GM20431 (cell line): ENCODE measurements around the gene RASGRF1.

Source experiments
- in situ Hi-C: fragments of 300-500 bp; cut with MseI, MboI; formaldehyde crosslinking; loops from one replicate; pipeline ENCODE4 v1.15.0; 2020; ENCODE audit warnings: low sequenced_read_pairs; ENCODE audit not compliant: unreplicated experiment

Gene RASGRF1

DNA sequence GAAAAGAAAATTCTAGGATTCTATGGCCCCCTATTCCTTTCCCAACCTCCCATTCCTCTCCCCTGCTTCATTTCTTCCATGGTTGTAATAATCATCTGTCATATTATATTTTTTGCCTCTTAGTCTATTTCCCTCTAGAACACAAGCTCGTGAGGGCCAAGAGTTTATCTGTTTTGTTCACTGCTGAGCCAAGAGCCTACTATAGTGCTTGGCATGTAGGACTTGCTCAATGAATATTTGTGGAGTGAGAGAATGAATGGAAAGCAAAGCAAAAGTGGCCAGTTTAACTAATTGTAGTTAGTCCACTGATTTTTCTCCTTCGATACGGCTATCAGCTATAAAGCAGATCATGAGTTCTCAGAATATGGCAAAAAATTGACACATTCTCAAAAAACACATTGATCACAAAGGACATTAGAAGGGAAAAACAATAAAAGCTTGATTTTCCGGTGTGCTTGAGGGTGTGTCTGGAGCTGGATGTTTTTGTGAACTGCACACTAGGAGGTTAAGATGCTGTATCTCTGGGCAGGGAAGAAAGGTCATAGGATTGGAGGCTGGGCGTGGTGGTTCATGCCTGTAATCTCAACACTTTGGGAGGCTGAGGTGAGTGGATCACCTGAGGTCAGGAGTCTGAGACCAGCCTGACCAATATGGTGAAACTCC, 120.8 kb downstream of the RASGRF1 start:
- in situ Hi-C loops: no loop called here

DNA sequence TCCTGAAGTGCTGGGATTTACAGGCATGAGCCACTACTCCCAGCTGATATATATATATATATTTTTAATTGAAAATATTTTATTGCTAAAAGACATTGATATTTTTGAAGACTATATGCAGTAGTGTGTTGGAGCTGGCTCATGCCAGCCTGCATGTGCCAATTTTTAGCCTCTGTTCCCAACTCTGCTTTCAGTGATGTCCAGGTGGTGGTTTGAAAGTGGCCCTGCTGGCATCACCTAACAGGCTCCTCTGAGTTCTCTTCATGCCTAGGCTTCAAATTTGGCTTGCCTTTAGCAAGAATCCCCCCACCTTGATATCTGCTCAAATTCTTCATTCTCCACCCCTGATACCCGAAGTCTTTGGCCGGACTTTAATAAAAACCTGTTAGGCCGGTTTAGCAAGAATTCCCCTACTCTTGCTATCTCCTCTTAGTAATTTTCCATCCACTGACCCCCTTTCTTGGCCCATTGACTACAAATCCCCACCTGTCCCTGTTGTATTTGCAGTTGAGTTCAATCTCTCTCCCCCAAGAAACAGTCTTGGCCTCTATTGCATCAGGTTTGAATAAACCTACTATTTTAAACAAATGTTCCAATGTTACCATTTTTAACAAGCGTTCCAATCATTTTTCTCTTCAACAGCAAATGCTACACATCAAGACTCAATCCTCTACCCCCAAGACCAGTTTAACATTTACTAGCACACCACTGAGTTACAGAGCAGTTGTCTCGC, 121.9 kb downstream of the RASGRF1 start:
- in situ Hi-C loops: no loop called here

DNA sequence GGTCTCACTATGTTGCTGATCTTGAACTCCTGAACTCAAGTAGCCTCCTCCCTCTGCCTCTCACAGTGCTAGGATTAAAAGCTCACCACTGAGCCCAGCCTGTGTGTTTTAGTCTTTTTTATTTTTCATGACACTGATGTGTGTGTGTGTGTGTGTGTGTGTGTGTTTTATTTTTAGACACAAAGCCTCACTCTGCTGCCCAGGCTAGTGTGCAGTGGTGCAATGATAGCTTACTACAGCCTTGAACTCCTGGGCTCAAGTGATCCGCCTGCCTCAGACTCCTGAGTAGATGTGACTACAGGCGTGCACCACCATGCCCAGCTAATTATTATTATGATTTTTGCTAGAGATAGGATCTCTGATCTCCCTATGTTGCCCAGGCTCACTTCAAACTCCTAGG, 122.5 kb downstream of the RASGRF1 start:
- in situ Hi-C loops: no loop called here

DNA sequence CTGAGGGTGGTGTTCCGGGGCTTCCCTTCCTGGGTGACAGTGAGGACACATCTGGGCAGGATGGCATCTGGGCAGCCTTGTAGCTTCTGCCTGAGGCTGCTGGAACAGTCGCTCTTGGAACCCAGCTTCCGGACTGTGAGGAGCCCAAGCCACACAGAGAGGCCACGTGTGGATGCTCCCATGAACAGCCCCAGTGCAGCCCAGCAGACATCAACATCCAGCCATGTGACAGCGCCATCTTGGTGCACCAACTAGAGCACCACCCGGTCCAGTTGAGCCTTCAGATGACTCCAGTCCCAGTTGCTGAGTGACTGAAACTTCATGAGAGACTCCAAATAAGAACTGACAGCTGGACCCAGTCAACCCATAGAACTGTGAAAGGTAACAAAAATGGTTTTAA, 130.3 kb downstream of the RASGRF1 start:
- in situ Hi-C loops: no loop called here

DNA sequence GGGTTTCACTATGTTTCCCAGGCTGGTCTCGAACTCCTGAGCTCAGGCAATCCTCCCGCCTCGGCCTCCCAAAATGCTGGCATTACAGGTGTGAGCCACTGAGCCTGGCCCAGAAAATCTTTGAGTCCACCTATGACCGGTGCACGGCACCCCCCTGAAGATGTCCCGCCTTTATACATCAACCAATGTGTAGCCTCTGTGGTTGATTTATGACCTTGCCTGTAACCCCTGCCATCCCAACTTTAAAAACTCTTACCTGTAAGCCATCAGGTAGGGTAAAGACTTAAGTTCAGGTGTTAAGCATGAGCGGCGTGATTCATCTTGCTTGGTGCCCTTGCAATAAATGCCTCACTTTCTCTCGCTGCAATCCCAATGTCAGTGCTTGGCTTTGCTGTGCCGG, 131.2 kb downstream of the RASGRF1 start:
- in situ Hi-C loops: no loop called here

DNA sequence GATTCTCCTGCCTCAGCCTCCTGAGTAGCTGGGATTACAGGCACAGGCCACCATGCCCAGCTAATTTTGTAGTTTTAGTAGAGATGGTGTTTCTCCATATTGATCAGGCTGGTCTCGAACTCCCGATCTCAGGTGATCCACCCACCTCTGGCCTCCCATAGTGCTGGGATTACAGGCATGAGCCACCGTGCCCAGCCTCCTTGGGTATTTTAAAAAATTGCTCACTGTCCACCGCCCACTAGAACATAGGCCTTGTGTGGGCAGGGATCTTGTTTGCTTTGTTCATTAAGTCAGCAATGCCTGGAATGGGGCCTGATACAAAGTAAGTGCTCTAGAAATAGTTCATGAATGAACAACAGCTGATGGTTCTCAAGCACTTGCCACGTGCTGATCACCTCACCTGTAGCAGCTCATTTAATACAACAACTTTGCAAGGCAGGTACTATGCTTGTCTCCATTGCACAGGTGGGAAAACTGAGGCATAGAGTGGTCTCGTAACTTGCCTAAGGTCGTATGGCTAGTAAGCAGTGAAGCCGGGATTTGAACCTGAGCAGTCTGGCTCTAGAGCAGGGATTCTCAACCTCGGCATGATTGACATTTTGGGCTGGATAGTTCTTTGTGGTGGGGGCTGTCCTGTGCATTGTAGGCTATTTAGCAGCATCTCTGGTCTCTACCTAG, 133.0 kb downstream of the RASGRF1 start:
- in situ Hi-C loops: no loop called here

- in situ Hi-C loops: no loop called here
Measured at GRCh38 chr15:78956937-78957336, 133.6 kb downstream of the RASGRF1 start.

GRCh38 chr15:78955355-78955754, 135.2 kb downstream of the RASGRF1 start:
- in situ Hi-C loops: no loop called here

DNA sequence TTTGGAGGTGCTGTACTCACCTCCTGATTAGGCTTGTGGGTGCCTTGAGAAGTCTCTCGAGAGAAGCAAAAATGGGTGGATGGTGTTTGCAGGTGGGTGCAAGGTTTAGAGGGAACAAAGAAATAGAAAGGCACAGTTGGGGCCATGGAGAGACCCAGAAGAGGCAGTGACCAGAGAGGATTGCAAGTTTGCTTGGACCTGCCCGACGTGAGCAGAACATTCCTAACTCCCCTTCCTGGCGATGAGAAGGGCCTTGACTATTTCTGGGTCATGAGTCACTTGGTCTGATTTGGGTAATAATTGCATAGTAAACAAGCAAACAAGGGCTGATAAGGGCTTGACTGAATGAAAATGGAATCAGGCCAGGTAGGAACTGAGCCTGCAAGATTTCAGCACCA, 138.7 kb downstream of the RASGRF1 start:
- in situ Hi-C loops: no loop called here

DNA sequence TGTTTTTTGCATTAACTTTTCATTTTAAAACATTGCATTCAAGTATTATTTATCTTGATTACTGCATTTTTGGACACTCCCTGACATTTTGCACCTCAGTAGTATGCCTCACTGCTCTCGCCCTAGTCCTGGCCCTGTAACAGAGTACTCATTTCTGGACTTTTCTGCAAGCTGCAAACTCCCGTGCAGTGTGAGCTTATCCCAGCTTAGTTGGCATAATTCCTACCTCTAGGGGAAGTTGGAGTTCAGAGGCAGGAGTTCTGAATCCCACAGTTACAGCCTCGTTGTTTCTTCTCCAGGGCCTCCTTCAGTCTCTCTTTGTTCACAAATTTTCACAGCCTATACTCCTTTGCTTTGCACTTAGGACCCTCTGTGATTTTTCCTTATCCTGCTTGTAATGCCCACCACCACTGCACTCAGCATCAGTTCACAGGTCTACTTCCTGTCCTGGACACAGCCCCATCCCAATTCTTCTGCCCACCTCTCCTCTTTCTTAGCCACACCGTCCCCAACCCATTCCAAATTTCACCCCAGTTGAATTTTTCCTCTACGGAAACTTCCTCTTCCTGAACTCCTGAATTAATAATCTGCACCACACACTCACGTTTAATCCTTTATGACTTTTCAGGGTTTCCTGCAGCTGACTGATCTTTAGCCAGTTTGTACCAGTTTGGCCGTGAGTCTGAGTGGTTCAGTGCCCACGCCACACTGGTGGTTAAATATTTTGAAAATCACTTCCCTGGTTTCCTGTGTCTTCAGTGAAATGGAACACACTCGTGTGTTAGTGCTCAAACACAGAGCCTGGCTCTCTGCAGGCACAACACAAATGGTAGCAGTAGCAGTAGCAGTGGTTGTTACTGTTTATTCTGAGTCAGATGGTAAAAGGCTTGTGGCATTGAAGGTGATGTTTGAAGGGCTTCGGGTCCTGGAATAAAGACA, 139.4 kb downstream of the RASGRF1 start:
- in situ Hi-C loops: no loop called here

DNA sequence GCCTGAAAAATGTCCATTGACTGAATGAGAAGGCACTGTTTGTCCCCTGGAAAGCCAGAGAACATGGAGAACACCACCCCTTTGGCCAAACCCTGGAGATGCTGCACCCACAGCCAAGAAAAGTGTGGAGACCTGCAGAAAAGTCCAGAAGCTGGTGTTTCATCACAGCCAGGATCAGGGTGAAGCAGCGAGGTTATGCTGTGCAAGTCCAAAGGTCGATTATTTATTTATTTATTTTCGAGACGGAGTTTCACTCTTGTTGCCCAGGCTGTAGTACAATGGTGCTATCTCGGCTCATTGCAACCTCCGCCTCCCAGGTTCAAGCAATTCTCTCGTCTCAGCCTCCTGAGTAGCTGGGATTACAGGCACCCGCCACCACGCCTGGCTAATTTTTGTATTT, 140.2 kb downstream of the RASGRF1 start:
- in situ Hi-C loops: no loop called here

DNA sequence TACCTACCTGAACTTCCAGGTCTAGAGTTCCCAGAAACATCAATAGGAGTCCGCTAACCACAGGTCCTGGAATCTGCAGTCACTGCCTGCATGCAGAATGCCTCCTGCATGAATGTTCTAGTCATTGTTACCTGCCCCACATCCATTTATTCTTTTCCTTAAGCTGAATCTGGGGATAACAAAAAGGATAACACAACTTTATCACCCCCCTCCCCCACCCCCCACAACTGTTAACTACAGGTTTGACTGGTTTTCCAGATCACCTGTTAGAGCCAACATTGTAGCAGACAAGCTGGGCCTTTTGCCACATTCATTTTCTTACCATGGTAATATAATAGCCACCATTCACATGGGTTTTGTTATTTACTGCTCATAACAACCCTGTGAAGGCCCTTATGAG, 141.1 kb downstream of the RASGRF1 start:
- in situ Hi-C loops: no loop called here

GRCh38 chr15:78947506-78947905, 143.1 kb downstream of the RASGRF1 start:
- in situ Hi-C loops: no loop called here

- in situ Hi-C loops: no loop called here
Measured at GRCh38 chr15:78946493-78946892, 144.1 kb downstream of the RASGRF1 start.

DNA sequence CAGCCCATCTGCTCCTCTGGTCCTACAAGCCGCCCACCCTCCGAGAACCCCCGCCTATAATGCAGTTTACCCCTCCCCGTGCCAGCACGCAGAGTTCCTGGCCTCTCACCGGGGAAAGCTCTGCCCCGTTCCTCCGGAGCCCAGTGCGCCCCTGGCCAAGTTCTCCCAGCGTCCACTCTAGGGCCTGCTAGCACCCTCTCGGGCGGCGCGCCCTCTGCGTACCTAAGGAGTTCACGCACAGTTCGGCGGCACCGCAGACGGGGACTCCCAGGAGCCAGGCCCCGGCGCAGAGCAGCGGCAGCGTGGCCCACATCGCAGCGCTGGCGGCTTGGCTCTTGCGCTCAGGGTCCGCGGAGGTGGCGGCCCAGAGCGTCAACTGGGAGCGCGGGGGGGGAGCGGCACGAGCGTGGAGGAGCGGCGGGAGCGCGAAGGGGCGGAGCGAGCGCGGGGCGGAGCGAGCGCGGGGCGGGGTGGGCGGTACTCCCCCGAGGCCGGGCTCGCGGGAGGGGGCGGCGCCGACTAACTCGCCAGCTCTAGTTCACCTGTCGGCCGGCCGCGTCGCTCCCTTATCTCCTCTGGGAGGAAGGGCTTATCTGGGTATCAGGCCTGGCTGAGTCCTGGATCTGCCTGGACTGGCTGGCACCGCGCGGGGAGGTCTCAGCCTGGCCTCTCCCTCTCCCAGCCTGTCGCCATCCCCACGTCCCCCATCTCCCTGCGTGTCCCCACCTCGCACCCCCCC, 145.7 kb downstream of the RASGRF1 start, which contains the start of gene CTSH:
Gene CTSH, minus strand, starts transcription at position 378 of the 739 bp plus-strand sequence. Its CDS starts 65 bp downstream, at position 313.
- in situ Hi-C loops: no loop called here

- in situ Hi-C loops: no loop called here
Measured at GRCh38 chr15:78944202-78944625, 146.4 kb downstream of the RASGRF1 start.

- in situ Hi-C loops: no loop called here
Measured at GRCh38 chr15:78943692-78944091, 146.9 kb downstream of the RASGRF1 start.

DNA sequence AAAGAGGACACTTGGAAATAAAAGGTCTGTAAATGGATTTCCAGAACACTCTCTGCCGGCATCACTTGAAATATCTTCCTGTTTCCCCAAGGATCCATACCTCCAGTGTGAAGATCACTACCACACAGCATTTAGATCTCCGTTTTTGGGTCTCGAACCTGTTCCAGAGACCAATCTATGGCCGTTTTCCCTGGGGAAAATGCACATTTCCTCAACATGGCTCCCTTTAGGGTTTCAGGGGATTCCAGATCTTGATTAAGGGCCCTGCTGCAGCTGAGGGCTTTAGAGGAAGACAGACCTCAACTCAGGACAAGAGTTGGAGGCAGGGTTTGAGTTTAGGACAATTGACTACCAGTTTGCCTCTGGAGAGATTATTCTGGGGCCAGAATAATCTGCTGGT, 147.8 kb downstream of the RASGRF1 start:
- in situ Hi-C loops: no loop called here

DNA sequence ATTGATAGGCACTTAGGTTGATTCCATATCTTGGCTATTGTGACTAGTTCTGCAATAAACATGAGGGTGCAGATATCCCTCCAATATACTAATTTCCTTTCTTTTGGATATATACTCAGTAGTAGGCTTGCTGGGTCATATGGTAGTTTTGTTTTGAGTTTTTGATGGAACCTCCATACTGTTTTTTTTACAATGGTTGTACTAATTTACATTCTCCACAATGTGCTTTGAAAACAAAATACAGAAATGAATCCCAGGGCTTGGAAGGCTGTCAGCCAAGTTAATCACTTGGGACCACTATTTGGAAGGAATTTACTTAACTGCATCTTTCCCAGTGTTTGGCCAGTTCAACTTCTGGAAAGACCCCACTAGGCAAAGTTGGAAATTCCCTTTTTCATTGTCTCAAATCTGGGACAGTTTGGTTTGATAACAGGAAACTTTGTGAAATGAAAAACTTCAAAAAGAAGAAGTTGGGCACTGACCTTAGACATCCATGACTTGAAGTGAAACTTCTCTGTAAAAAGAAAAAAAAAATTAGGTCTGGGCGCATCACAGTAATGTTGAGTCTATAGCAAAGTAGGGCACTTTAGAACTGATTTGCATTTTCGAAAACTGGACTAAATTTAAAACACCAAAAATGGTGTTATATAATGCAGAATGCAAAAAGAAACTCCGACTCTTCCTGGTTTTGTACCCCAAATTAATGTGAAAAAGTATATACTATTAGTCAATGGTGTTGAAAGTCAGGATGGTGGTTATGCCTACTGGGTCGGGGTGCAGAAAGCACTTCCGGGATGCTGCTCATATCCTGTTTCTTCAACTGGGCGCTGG, 151.7 kb downstream of the RASGRF1 start:
- in situ Hi-C loops: no loop called here
